GM21367 (cell line): ENCODE results near the gene BMPR1B.
"Not testable (repeated sequence)": the region's sequence is repeated elsewhere in the genome, so short reads cannot be mapped to it uniquely, and the experiment has no call there.

Experiments
- ATAC-seq: cut with Tn5 transposase; IDR thresholded peaks from one replicate; pipeline ENCODE4 v1.9.1; 2021; ENCODE audit not compliant: unreplicated experiment

The BMPR1B gene

GRCh38 chr4:95020521-95020920 lies 262.8 kb downstream of the BMPR1B start:
- no peak for ATAC-seq

- no peak for ATAC-seq
Measured at GRCh38 chr4:95021099-95021498, 263.3 kb downstream of the BMPR1B start.

GRCh38 chr4:95023110-95023509 lies 265.4 kb downstream of the BMPR1B start:
- ATAC-seq, result no peak

- ATAC-seq, result no peak
Measured at GRCh38 chr4:95027905-95028618, 270.3 kb downstream of the BMPR1B start.

- ATAC-seq, result no peak
Measured at GRCh38 chr4:95038791-95039190, 281.0 kb downstream of the BMPR1B start.

GRCh38 chr4:95044324-95044837 lies 286.6 kb downstream of the BMPR1B start:
- ATAC-seq, result no peak

- ATAC-seq, result no peak
Measured at GRCh38 chr4:95045429-95045828, 287.7 kb downstream of the BMPR1B start.

- ATAC-seq, result no peak
Measured at GRCh38 chr4:95048296-95048695, 290.5 kb downstream of the BMPR1B start.

- ATAC-seq, result no peak
Measured at GRCh38 chr4:95049551-95050233, 291.9 kb downstream of the BMPR1B start.

GRCh38 chr4:95050980-95051701 lies 293.4 kb downstream of the BMPR1B start:
- ATAC-seq, result no peak

- ATAC-seq, result no peak
Measured at GRCh38 chr4:95051702-95052020, 293.9 kb downstream of the BMPR1B start.

- no peak for ATAC-seq
Measured at GRCh38 chr4:95058991-95059390, 301.2 kb downstream of the BMPR1B start.

GRCh38 chr4:95059663-95060062 lies 301.9 kb downstream of the BMPR1B start:
- no peak for ATAC-seq

- ATAC-seq, result no peak
Measured at GRCh38 chr4:95061220-95061619, 303.5 kb downstream of the BMPR1B start.

GRCh38 chr4:95061801-95062200 lies 304.0 kb downstream of the BMPR1B start:
- ATAC-seq, result not testable (repeated sequence)

GRCh38 chr4:95066050-95066449 lies 308.3 kb downstream of the BMPR1B start:
- no peak for ATAC-seq

- ATAC-seq, result no peak
Measured at GRCh38 chr4:95068401-95068800, 310.6 kb downstream of the BMPR1B start.

GRCh38 chr4:95068818-95069478 lies 311.2 kb downstream of the BMPR1B start:
- ATAC-seq, result no peak

- no peak for ATAC-seq
Measured at GRCh38 chr4:95071851-95072250, 314.1 kb downstream of the BMPR1B start.

- ATAC-seq, result no peak
Measured at GRCh38 chr4:95073646-95074045, 315.9 kb downstream of the BMPR1B start.

GRCh38 chr4:95077864-95078263 lies 320.1 kb downstream of the BMPR1B start:
- no peak for ATAC-seq
